HCEC 1CT (cell line): Measurements from ENCODE around the gene KRT74.
"Not testable (repeated sequence)": the region's sequence is repeated elsewhere in the genome, so short reads cannot be mapped to it uniquely, and the experiment has no call there.

Experiments used
- DNase-seq: peaks from one replicate; pipeline ENCODE4 v3.0.0-alpha.2; 2017

Gene KRT74

DNA sequence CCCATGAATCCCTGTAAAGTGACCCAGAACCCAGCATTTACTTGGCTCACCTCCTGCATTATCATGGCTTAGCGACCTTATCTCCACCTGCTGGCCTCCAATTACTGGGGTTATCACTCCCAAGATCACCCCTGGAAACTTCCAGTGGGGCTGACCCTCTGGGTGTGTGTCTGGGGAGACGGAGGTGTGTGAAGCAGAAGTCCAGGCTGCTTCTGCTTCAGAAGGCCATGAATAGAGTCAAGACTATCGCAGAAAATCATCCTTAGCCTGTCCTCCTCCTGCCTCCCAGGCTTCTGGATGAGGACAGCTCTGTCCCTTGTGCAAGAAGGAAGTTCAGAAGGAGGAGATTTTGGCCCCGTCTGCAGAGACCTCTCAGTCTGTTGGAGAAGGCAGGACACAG is 28.0 kb upstream of the KRT74 start:
- DNase-seq: no peak

DNA sequence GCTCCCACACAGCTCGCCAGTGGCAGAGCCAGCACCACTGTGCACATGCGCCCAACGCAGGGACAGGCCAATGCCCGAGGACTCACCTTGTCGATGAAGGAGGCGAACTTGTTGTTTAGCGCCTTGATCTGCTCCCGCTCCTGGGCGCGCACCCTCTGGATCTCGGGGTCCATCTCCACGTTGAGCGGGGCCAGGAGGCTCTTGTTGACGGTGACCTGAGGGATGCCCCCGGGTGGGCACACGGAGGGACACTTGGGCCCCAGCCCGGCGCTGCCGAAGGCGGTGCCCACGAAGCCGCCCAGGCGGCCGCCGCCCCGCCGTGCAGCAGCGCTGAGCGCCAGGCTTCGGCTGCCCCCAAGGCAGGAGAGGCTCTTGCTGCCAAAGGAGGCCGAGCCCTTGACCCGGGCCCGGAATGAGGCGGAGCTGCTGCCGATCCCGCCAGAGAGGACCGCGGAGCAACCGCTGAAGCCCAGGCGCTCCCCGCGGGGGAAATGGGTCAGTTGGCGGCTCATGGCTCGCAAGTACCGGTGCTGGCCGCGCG is 27.4 kb upstream of the KRT74 start, which contains the start of gene KRT72:
KRT72 (minus strand) TSS at position 523 of the 541 bp plus-strand sequence; CDS start at position 512, 11 bp downstream.
- no peak for DNase-seq

DNA sequence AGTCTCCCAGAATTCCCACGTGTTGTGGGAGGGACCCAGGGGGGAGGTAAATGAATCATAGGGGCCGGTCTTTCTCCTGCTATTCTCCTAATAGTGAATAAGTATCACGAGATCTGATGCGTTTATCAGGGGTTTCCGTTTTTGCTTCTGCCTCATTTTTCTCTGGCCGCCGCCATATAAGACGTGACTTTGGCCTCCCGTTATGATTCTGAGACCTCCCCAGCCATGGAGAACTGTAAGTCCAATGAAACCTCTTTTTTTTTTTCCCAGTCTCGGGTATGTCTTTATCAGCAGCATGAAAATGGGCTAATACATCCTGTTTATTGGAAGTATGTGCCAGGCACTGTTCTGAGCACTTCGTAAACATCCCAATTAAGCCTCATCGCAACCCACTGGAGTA is 26.8 kb upstream of the KRT74 start:
- no peak for DNase-seq

DNA sequence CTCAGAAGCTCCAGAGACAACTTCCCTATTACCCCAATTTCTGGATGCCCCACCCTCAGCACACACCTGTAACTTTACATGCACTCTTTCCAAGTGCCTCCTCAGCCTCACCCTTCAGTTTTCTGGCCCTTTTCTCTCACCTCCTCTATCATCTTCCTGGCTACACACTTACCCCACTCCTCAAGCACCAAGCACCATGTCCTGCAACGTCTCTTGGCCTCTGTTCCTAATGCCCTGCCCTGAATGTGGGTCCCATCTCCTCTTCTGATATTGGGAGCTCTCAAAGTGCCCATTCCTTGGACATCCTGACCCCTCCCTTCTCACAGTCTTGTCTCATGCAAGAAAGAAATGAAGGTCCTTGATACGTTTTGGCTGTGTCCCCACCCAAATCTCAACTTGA is 26.4 kb upstream of the KRT74 start:
- no peak for DNase-seq

DNA sequence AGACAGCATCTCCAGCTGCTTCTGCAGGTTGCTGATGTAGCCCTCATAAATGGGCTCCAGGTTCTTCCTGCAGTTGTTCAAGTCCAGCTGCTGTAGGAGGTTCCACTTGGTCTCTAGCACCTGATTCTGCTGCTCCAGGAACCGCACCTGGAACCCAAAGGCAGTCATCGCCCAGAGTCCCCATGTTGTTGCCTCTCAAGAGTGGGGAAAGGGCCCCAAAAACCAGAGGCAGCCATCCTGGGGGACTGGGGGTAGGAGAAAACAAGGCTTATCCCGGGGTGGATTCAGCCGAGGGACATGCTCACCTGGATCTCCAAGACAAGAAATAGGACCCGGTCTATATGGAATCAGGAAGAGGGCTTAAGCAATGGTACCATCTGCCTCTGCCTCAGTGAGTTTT is 25.3 kb upstream of the KRT74 start:
- DNase-seq: no peak

DNA sequence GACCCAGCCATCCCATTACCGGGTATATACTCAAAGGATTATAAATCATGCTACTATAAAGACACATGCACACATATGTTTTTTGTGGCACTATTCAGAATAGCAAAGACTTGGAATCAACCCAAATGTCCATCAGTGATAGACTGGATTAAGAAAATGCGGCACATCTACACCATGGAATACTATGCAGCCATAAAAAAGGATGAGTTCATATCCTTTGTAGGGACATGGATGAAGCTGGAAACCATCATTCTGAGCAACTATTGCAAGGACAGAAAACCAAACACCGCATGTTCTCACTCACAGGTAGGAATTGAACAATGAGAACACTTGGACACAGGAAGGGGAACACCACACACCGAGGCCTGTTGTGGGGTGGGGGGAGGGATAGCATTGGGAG is 20.6 kb upstream of the KRT74 start:
- DNase-seq: not testable (repeated sequence)

DNA sequence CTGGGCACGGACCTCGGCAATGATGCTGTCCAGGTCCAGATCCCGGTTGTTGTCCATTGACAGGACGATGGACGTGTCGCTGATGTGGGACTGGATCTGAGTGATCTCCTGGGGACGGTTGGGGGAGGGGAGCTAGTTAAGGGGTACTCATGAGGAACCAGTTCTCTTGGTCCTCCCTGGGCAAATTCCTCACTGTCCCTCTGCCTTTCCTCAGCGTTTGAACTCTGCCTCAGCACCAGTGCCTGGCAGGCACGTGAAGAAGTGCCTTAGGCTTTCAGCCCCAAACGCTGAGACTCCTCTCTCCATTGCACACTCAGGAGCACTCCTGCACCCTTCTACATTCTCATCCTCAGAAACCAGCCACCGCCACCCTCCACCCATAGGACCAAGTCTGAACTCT is 17.9 kb upstream of the KRT74 start:
- no peak for DNase-seq

DNA sequence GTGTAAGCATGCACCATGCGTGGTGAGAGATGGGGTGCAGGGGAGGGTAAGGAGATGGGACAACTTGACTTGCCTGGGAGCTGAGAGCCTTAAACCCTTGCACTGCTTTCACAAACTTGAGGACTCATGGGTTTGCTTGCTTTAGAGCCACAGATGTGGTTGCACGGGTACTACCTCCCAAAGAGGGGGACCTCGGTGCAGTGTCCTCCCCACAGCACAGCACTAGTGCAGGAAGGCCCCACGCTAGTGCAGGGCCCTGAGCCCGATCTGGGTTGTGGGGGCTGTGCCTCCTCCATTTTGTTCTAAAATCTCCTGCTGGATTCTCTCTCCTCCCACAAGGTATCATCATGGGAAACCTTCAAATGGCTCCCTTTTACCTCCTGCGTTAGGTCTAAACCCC is 16.4 kb upstream of the KRT74 start:
- no peak for DNase-seq

DNA sequence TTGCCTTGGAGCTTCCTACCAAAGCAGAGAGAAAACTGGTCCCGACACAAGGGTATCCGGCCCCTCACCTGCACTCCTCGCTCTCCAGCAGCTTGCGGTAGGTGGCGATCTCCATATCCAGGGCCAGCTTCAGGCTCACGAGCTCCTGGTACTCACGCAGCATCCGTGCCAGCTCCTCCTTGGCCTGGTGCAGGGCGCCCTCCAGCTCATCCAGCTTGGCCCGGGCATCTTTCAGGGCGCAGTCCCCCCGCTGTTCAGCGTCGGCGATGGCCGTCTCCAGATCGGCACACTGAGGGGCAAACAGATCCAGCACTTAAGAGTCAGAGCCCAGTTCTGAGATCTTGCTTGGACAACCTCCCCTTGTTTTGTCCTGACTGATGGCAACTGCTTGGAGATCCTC is 13.9 kb upstream of the KRT74 start:
- DNase-seq: no peak

DNA sequence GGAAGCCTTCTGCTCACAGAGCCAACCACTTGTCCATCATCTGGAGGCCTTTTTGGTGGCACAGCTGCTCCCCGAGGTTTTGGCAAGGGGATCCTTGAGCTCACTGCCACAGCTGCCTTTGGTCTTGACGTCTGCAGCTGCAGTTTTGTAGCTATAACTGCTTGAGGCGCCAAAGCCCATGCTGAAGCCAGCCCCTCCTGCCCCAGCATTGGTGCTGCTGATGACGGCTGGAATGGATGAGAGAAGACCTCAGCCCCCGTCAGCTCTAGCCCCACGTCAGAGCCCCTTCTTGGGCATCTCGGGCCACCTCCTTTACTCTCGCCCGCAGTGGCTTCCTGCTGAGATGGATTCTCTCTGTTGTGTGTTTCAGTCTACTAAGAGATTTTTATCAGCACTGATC is 12.3 kb upstream of the KRT74 start:
- DNase-seq: no peak

DNA sequence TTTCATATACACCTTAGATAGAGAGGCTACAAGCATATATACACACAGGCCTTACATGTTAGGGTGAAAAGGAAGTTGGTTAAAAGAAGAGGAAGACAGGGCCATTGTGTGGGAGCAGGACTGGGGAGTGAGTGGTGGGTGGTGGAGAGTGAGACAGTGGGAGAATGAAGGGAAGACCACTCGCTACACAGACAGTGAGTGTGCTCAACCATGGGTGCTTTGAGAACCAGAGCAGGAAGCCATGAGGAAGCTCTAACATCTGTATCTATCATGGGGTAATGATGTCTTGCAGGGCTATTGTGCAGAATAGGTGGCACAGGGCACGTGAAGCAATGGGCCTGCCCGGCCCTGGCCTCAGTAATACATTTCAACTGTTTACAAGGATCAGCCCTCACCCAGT is 11.4 kb upstream of the KRT74 start:
- DNase-seq: no peak

DNA sequence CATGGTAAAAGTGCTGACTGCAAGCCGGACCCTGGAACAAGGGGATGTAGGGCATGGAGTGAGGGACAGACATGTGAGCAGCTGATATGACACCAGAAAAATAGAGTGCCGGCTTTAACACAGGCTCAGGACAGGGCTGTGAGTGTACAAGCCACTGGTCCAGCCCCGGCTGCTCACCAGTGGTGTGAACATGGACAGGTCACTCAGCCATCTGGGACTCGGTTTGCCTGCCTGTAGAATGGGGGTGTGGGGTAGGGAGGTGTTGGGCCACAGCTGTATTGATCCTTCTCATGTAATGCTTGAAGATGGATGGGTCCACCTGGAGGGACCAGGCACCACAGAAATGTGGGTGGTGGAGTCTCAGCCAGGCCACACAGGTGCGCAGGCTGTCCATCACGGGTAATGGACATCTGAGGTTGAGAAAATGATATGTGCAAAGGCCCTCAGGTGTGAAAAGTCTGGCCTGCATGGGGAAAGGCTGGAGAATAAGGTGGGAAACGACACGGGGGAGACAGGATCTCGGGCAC is 10.6 kb upstream of the KRT74 start:
- no peak for DNase-seq

DNA sequence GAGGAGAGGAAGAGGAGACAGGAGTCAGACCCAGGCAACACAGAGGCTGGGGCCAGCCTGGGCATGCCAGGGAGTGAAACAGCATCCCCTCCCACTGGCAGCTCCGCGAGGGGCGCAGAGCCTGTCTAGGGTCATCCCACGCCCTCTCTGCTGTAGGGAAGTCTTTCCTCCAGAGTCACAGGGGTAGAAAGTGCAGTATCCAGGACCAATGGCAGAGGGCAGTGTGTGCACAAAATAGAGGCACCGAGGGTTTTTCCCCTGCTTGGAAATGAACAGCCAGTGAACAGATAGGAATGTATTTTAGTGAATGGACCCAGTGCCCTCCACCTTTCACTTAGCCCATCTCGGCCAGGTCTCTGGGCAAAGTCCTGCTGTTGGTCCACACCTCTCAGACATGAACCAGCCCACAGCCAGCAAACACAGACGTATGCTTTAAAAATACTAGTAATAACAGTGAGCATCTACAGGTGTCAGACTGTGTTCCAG is 9.4 kb upstream of the KRT74 start:
- peak; percentile 26 for DNase-seq

DNA sequence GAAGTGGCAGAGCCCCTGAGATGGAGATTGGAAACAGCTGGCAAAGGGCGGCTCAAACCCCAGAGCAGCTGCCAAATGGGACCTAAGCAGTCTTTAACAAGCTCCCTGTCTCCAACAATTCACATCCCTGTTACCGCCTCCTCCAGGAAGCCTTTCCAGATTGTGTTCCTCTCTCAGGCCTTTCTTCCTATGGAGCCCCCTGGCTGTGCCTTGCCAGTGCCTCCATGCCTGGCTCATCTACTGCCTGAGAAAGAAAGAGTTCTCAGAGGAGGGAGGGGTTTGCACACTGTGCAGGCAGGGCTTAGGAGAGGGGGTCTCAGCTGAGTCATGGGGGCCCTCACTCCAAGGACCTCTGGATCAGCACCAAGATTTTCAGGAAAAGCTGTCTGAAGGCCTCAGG is 8.8 kb upstream of the KRT74 start:
- no peak for DNase-seq

DNA sequence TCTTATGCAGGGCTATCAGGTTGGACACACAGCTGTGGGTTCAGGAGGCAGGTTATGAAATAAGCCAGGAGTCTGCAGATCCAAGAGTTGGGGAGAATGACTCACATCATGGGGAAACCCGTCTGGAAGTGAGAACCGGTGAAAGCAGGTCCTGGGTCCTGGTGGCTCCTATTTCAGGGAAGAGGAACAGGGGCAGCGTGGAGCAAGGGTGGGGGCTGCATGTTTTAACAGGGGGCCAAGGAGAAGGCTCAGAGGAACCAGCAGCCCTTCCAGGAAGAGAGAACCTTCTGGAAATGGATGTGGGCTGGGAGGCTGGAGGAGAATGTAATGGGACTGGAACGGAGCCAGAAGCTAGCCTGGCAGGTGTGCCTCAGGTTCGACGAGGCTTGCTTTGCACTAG is 7.8 kb upstream of the KRT74 start:
- peak; percentile 20 for DNase-seq

DNA sequence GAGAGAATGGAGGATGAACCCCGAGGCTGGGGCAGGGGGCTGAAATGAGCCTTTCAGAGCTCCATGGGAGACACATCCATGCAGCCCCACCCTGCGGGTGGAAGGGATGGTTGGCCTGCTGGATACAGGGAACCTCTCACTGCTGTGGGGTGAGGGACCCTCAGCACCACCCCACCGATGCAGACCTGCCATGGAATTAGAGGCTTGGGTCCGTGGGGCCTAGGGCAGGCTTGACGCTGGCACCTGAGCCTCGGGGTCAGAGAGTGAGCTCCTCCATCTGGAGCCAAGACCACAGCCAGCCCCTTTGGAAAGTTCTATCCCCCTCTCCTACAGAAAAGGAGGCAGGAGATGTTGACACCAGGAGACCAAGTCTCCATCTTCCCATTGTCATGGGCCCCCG is 7.4 kb upstream of the KRT74 start:
- DNase-seq: no peak

DNA sequence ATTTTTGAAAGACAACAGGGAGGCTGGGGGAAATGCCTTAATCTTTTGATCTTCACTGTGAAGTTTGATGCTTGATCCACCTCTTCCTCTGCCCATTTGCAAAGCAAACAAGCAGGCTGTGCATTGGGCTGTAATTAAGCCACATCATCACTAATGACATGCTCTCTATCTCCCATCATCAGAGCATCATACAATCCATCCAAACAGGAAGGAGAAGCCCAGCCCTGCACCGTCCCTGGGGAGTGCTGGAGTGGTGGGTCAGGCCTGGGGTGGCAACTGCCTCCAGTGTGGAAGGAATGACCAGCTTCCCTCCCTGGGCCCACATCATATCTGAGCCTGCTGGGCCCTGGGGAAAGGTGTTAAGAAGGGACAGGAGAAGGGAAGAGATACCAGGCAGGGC is 6.9 kb upstream of the KRT74 start:
- no peak for DNase-seq

DNA sequence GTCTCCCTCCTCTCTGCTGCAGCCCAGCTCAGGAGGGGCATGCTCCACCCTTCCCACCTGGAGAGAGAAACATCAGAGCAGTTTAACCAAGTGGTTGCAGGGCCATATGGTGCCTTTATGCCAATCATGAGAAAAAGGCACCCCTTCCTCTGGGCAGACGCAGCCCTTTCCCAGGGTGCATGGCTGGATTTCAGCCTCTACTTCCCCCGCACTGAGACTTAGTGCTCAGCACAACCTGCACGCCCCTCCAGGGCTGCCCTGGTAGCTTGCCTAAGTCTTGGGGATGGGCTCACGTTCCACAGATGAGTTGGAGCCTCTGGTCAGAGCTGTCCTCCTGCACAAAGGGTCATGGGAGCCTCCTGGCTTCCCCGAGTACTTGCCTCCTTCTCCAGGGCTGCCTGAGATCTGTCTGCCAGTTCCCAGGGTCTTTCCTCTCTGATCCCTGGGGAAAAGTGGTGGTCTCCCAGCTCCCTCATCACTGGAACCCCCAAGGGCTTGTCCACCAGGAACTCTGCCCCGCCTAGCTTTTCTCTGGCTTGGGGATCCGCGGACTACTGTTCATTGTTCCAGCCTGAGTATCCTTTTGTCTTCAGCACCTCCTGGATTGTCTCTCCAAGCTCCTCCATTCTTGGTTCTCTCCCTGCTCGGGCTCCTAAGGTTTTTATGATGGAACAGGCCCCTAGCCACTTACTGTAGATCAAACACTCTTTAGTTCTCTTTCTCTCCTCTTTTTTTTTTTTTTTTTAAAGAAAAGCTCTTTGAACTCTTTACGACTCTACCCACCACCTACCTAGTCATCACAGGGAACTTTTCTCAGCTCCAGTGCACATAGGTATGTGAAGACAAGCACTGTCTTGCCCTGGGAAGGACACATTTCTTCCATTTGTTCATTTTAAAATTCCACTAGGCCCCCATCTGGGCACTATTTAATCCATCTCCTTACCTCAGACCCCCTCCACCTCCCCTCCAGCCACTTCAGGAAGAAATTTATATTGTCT is 6.1 kb upstream of the KRT74 start:
- DNase-seq: no peak

DNA sequence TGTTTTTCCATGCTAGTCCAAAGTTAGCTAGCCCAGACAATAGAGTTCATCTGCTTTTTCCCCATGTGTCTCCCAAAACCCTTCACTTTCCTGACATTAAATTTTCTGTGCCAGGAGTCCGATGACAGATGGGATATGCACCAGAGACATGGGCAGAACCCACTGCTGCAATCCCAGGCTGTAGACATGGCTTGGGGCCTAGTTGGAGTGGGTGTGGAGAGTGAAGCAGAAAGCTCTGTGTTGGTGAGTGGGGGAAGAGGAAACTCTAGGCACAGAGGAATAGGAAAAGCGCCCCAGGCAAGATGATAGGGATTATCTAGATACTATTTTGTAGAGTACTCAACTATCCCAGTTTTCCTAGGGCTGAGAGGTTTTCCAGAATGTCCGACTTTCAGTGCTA is 4.8 kb upstream of the KRT74 start:
- no peak for DNase-seq

DNA sequence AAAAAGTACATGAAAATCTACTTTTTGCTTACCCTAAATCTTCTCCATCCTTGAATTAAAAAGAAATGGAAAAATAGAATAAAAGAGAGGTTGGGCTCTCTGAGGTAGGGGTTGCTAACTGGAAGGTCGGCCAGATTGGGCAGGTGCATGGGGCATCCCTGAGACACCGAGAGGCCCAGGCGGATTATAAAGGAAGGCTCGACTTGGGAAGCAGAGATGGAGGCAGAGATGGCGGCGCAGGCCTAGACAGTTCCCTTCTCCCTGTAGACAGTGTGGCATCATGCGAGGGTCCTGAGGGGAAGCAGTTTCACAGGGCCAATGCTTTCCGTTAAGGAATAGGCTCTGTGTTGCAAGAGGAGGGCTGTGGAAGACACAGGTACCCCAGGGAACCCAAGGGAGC is 3.7 kb upstream of the KRT74 start:
- DNase-seq: no peak

DNA sequence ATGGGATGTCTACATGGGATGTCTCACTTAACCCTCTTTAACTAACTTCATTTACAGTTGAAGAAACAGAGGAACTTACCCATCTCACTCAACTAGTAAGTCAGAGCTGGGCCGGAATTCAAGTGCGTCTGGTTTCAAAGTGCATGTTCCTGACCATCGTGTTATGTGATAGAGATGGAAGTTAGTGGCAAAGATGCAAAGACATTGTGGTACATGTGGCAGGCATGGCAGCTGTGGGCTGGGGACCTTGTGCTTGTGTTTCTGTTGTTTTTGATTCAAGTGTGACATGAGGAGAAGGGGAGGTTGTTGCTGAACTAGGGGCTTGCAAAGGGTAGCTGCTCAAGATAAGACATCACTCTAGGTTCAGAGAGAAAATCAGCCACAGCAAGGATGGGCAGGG is 2.3 kb upstream of the KRT74 start:
- DNase-seq: no peak

DNA sequence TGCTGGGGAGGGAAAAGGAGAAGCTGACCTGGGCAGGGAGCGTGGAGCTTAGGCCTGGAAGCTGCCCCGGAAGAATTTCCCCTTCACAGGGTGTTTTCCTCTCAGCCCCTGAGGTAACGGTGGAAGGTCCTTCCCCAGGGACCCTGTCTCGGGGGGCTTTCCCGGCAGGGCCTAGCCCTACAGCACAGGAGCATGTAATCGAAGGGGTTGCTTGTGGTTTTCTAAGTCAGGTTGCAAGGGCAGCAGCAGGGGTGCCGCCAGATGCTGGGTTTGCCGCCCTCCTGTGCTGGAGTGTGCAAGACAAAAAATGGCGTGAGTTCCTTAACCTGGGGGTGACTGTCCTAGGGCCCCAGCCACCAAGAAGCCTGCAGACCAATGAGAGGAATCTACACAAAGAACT is 1.6 kb upstream of the KRT74 start:
- no peak for DNase-seq

DNA sequence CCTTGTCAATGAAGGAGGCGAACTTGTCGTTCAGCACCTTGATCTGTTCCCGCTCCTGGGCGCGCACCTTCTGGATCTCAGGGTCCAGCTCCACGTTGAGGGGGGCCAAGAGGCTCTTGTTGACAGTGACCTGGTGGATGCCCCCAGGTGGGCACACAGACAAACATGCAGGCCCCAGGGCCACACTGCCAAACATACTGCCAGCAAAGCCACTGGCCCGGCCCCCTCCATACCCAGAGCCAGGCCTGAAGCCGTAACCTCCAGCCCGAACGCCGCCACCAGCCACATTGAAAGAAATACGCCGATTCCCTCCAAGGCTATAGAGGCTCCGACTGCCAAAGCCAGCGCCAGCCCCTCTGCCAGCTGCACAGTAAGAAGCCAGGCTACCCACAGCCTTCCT is 337 bp downstream of the KRT74 start:
- DNase-seq: no peak

DNA sequence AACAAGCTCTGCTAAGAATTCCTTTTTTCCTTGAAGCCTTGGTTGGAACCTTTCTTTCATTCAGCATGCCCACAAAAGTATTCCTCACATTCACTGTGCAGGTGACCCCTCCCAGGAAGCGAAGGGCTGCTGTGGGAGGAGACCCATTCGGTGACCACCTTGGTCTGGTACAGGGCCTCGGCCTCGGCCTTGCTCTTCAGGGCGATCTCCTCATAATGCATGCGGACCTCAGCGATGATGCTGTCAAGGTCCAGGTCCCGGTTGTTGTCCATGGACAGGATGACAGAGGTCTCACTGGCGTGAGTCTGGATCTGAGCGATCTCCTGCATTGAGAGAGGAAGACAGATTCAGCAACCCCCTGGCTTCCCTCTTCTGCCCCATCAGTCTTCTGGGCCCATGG is 3.1 kb downstream of the KRT74 start:
- DNase-seq: no peak
